ENCODE measurements around the gene CCSER1.
"Not testable (repeated sequence)": the region's sequence is repeated elsewhere in the genome, so short reads cannot be mapped to it uniquely, and the experiment has no call there.

Gene CCSER1

DNA sequence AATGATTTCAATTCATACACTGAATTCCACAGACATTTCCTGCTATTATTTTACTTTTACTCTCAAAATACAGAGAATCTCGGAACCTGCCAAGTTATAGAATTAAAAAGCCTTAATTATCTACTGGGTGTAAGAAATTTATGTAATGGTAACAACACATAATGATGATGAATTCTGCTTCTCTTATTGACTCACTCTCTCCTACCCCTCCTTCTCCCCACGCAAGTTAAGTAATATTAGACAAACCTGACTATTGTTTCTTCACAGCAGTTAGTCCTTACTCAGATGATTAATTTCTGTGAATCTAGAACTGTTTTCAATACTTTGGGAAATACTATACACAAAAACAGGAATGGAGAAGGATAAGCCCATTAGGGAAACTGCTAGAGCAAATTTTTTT is 762.0 kb downstream of the CCSER1 start:
- no peaks in the 10 kb centered on the region for H4K20me1 ChIP-seq (ENCODE audit: insufficient read depth, low read length, poor library complexity, severe bottlenecking)
- no peaks in the 10 kb centered on the region for H3K36me3 ChIP-seq (ENCODE audit: insufficient read depth, low read length)
- H3K4me1 ChIP-seq (ENCODE audit: insufficient read depth, low read length, poor library complexity, severe bottlenecking): no peaks in the 10 kb centered on the region
- no peak overlapping the region for H3K4me2 ChIP-seq (ENCODE audit: low read depth, low read length, poor library complexity, severe bottlenecking)
- no peaks in the 10 kb centered on the region for H3K27me3 ChIP-seq (ENCODE audit: insufficient read depth, low read length, poor library complexity, severe bottlenecking)
- H3K9ac ChIP-seq (ENCODE audit: low read depth, low read length, poor library complexity, severe bottlenecking): no peak overlapping the region
- H3K79me2 ChIP-seq (ENCODE audit: insufficient read depth, low read length): no peaks in the 10 kb centered on the region
- TF ChIP-seq, protein P1, sequence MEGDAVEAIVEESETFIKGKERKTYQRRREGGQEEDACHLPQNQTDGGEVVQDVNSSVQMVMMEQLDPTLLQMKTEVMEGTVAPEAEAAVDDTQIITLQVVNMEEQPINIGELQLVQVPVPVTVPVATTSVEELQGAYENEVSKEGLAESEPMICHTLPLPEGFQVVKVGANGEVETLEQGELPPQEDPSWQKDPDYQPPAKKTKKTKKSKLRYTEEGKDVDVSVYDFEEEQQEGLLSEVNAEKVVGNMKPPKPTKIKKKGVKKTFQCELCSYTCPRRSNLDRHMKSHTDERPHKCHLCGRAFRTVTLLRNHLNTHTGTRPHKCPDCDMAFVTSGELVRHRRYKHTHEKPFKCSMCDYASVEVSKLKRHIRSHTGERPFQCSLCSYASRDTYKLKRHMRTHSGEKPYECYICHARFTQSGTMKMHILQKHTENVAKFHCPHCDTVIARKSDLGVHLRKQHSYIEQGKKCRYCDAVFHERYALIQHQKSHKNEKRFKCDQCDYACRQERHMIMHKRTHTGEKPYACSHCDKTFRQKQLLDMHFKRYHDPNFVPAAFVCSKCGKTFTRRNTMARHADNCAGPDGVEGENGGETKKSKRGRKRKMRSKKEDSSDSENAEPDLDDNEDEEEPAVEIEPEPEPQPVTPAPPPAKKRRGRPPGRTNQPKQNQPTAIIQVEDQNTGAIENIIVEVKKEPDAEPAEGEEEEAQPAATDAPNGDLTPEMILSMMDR (conservative IDR thresholded peaks at IDR 0.05; ENCODE audit: low read length): no peak
- TF ChIP-seq EZH2phosphoT487 (IDR thresholded peaks at IDR 0.05; ENCODE audit: borderline replicate concordance): no peak
- H3K9me3 ChIP-seq (ENCODE audit: insufficient read depth, low read depth, low read length): no peaks in the 10 kb centered on the region
- no peak overlapping the region for H2AFZ ChIP-seq (ENCODE audit: low read length)
- H3K4me3 ChIP-seq (ENCODE audit: low read length, poor library complexity, severe bottlenecking): no peak overlapping the region
- no peaks in the 10 kb centered on the region for H3F3A ChIP-seq (ENCODE audit: low read depth)
- no peaks in the 10 kb centered on the region for H3K9me2 ChIP-seq (replicated peaks; ENCODE audit: low read depth, low read length)

DNA sequence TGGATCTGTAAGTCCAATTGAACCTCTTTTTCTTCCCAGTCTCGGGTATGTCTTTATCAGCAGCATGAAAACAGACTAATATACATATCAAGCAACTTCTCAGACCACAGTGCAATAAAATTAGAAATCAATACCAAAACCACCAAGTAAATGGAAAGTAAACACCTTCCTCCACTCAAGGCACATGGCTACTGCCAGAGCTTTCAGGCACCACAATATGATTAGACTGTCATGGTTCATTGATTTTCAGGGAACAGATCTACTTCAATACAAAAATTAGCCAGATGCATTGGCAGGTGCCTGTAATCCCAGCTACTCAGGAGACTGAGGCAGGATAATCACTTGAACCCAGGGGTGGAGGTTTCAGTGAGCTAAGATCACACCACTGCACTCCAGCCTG is 776.2 kb downstream of the CCSER1 start:
- not testable (repeated sequence) for H3K36me3 ChIP-seq (ENCODE audit: insufficient read depth, low read length); H3K9me3 ChIP-seq (ENCODE audit: insufficient read depth, low read depth, low read length); H3K4me2 ChIP-seq (ENCODE audit: low read depth, low read length, poor library complexity, severe bottlenecking); H3K9ac ChIP-seq (ENCODE audit: low read depth, low read length, poor library complexity, severe bottlenecking); H3K9me2 ChIP-seq (replicated peaks; ENCODE audit: low read depth, low read length); H3K79me2 ChIP-seq (ENCODE audit: insufficient read depth, low read length); H3K27me3 ChIP-seq (ENCODE audit: insufficient read depth, low read length, poor library complexity, severe bottlenecking); H3K4me1 ChIP-seq (ENCODE audit: insufficient read depth, low read length, poor library complexity, severe bottlenecking); H3K4me3 ChIP-seq (ENCODE audit: low read length, poor library complexity, severe bottlenecking); H3F3A ChIP-seq (ENCODE audit: low read depth); H4K20me1 ChIP-seq (ENCODE audit: insufficient read depth, low read length, poor library complexity, severe bottlenecking); H2AFZ ChIP-seq (ENCODE audit: low read length)

DNA sequence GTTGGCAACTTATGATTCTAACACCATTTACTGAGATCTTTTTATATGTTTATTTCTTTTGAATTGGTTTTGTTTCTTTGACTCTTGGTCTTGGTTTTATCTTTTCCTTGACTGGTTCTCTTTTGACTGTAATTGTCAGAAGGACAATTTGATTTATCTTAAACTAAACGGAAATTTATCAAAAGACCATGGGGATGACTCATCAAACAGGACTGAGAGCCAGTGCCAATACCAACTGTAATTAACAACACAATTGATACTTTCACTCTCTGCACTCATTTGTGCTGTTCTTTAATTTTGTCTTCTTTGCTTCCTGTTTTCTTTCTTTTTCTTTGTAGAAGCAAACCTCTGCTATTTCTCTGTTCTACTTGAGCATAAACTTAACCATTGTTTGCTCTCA is 776.8 kb downstream of the CCSER1 start:
- TF ChIP-seq, protein P1 (conservative IDR thresholded peaks at IDR 0.05; ENCODE audit: low read length): no peak
- no peak for TF ChIP-seq EZH2phosphoT487 (IDR thresholded peaks at IDR 0.05; ENCODE audit: borderline replicate concordance)
- Histone ChIP-seq H3K9ac (ENCODE audit: low read depth, low read length, poor library complexity, severe bottlenecking) (no peak overlapping the region), H3K9me3 (ENCODE audit: insufficient read depth, low read depth, low read length) (no peaks in the 10 kb centered on the region; the same call in 1 of the 2 replicates), H3K4me3 (ENCODE audit: low read length, poor library complexity, severe bottlenecking) (no peak overlapping the region), H3K27me3 (ENCODE audit: insufficient read depth, low read length, poor library complexity, severe bottlenecking) (no peaks in the 10 kb centered on the region), H3K36me3 (ENCODE audit: insufficient read depth, low read length) (no peaks in the 10 kb centered on the region), H3K9me2 (replicated peaks; ENCODE audit: low read depth, low read length) (no peaks in the 10 kb centered on the region), H3K4me2 (ENCODE audit: low read depth, low read length, poor library complexity, severe bottlenecking) (no peak overlapping the region), H3F3A (ENCODE audit: low read depth) (no peaks in the 10 kb centered on the region), H4K20me1 (ENCODE audit: insufficient read depth, low read length, poor library complexity, severe bottlenecking) (no peaks in the 10 kb centered on the region), H3K4me1 (ENCODE audit: insufficient read depth, low read length, poor library complexity, severe bottlenecking) (no peaks in the 10 kb centered on the region), H2AFZ (ENCODE audit: low read length) (no peak overlapping the region), H3K79me2 (ENCODE audit: insufficient read depth, low read length) (no peaks in the 10 kb centered on the region)

DNA sequence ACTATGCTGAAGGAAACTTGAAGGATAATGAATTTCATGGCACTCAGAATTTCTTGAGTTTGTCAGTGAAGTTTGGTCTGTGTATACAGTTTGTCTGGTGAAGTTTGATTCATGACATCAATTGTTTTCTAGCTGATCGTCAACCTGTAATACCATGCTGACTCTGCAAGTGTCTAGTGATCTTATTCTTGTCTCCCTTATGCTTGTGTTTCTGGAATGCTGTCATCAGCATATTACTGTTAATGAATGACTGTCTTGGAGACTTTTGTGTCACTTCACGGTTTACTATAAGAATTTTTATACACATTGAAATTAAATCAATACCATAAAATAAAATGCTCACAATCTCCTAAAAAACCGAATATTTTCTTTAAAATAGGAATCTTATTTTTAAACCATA is 779.0 kb downstream of the CCSER1 start:
- no peak for TF ChIP-seq EZH2phosphoT487 (IDR thresholded peaks at IDR 0.05; ENCODE audit: borderline replicate concordance)
- TF ChIP-seq, protein P1 (conservative IDR thresholded peaks at IDR 0.05; ENCODE audit: low read length): no peak
- Histone ChIP-seq H3K79me2 (ENCODE audit: insufficient read depth, low read length) (no peaks in the 10 kb centered on the region), H3K4me2 (ENCODE audit: low read depth, low read length, poor library complexity, severe bottlenecking) (no peak overlapping the region), H3K9ac (ENCODE audit: low read depth, low read length, poor library complexity, severe bottlenecking) (no peak overlapping the region), H3K27me3 (ENCODE audit: insufficient read depth, low read length, poor library complexity, severe bottlenecking) (no peaks in the 10 kb centered on the region), H3F3A (ENCODE audit: low read depth) (no peaks in the 10 kb centered on the region), H2AFZ (ENCODE audit: low read length) (no peak overlapping the region), H3K36me3 (ENCODE audit: insufficient read depth, low read length) (no peaks in the 10 kb centered on the region), H3K9me2 (replicated peaks; ENCODE audit: low read depth, low read length) (no peaks in the 10 kb centered on the region), H3K4me1 (ENCODE audit: insufficient read depth, low read length, poor library complexity, severe bottlenecking) (no peaks in the 10 kb centered on the region), H3K9me3 (ENCODE audit: insufficient read depth, low read depth, low read length) (no peaks in the 10 kb centered on the region; the same call in 1 of the 2 replicates), H4K20me1 (ENCODE audit: insufficient read depth, low read length, poor library complexity, severe bottlenecking) (no peaks in the 10 kb centered on the region), H3K4me3 (ENCODE audit: low read length, poor library complexity, severe bottlenecking) (no peak overlapping the region)

DNA sequence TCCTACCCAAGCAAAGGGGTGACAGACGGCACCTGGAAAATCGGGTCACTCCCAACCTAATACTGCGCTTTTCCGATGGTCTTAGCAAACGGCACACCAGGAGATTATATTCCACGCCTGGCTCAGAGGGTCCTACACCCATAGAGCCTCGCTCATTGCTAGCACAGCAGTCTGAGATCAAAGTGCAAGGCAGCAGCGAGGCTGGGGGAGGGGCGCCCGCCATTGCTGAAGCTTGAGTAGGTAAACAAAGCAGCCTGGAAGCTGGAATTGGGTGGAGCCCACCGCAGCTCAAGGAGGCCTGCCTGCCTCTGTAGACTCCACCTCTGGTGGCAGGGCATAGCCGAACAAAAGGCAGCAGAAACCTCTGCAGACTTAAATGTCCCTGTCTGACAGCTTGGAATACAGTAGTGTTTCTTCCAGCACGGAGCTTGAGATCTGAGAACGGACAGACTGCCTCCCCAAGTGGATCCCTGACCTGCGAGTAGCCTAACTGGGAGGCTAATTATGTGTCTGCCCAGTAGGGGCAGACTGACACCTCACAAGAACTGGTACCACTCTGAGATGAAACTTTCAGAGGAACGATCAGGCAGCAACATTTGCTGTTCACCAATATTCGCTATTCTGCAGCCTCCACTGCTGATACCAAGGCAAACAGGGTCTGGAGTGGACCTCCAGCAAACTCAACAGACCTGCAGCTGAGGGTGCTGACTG is 784.7 kb downstream of the CCSER1 start:
- H3K36me3 ChIP-seq (ENCODE audit: insufficient read depth, low read length); H3K27me3 ChIP-seq (ENCODE audit: insufficient read depth, low read length, poor library complexity, severe bottlenecking); H3K4me3 ChIP-seq (ENCODE audit: low read length, poor library complexity, severe bottlenecking); H3K4me1 ChIP-seq (ENCODE audit: insufficient read depth, low read length, poor library complexity, severe bottlenecking); H3K9me3 ChIP-seq (ENCODE audit: insufficient read depth, low read depth, low read length); H4K20me1 ChIP-seq (ENCODE audit: insufficient read depth, low read length, poor library complexity, severe bottlenecking); H3K4me2 ChIP-seq (ENCODE audit: low read depth, low read length, poor library complexity, severe bottlenecking); H3K9ac ChIP-seq (ENCODE audit: low read depth, low read length, poor library complexity, severe bottlenecking); H2AFZ ChIP-seq (ENCODE audit: low read length); H3K9me2 ChIP-seq (replicated peaks; ENCODE audit: low read depth, low read length); H3K79me2 ChIP-seq (ENCODE audit: insufficient read depth, low read length); H3F3A ChIP-seq (ENCODE audit: low read depth): not testable (repeated sequence)

All from Loucy (cell line).